Measurements from ENCODE around the gene MACF1.

MACF1 gene

DNA sequence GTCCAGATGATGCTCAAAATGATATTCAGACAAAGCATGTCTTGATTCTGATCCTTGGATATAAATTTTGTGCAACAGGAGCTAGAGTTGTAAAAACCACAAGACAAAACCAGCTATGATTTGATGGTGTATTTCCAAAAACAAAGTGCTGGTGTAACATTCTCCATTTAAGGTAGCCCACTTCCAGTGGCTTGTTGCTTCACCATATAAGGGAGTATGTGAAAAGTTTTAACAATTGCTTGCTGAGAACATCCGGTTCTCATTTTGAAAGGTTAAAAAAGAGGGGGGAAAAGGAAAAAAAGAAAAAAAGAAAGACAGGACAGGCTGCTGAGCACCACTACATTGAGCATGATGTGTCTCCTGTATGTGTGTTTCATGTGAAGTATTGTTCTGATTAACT lies 123.6 kb downstream of the MACF1 start:
- peaks cover 33 to 96% (median 65%) of the 10 kb centered on the region in 4 experiments for H3K36me3 ChIP-seq (ENCODE audit: control insufficient read depth in 4 of 4, insufficient read depth in 4 of 4, low read length in 3 of 4)
- H3K9me3 ChIP-seq (ENCODE audit: control extremely low read depth in 1 of 5, control insufficient read depth in 4 of 5, insufficient read depth in 2 of 5, low read depth in 1 of 5, low read length in 4 of 5): no peaks in the 10 kb centered on the region
- H3K27me3 ChIP-seq (replicated peaks in 2 of 5; ENCODE audit: control insufficient read depth in 4 of 5, insufficient read depth in 5 of 5, low read length in 4 of 5): no peaks in the 10 kb centered on the region
- WGBS (ENCODE audit: insufficient coverage): 100% methylated on average over 1 of the region's 1 CpG
- H3K27ac ChIP-seq (ENCODE audit: insufficient read depth in 1 of 2, low read depth in 1 of 2, low read length in 2 of 2, poor library complexity in 1 of 2, severe bottlenecking in 2 of 2): no peak overlapping the region
- CTCF ChIA-PET: interaction anchor here (0.7 to 2.1 kb wide), 2 partner anchors 9 to 18 kb away, joined by 3 to 5 read pairs; no protein-coding TSS in a partner anchor
- H3K4me1 ChIP-seq (ENCODE audit: control extremely low read depth in 1 of 4, control insufficient read depth in 4 of 4, insufficient read depth in 4 of 4, low read length in 3 of 4): no peaks in the 10 kb centered on the region
- POLR2A ChIA-PET: no interaction called here
- H3K4me3 ChIP-seq (ENCODE audit: control insufficient read depth in 1 of 7, extremely low read depth in 1 of 7, insufficient read depth in 4 of 7, low read depth in 2 of 7, low read length in 6 of 7): no peak overlapping the region
- no peak for DNase-seq

- Histone ChIP-seq H3K4me1 (ENCODE audit: control extremely low read depth in 1 of 4, control insufficient read depth in 4 of 4, insufficient read depth in 4 of 4, low read length in 3 of 4) (no peaks in the 10 kb centered on the region), H3K4me3 (ENCODE audit: control insufficient read depth in 1 of 7, extremely low read depth in 1 of 7, insufficient read depth in 4 of 7, low read depth in 2 of 7, low read length in 6 of 7) (no peak overlapping the region), H3K27me3 (replicated peaks in 2 of 5; ENCODE audit: control insufficient read depth in 4 of 5, insufficient read depth in 5 of 5, low read length in 4 of 5) (no peaks in the 10 kb centered on the region), H3K27ac (ENCODE audit: insufficient read depth in 1 of 2, low read depth in 1 of 2, low read length in 2 of 2, poor library complexity in 1 of 2, severe bottlenecking in 2 of 2) (no peak overlapping the region), H3K9me3 (ENCODE audit: control extremely low read depth in 1 of 5, control insufficient read depth in 4 of 5, insufficient read depth in 2 of 5, low read depth in 1 of 5, low read length in 4 of 5) (no peaks in the 10 kb centered on the region), H3K36me3 (ENCODE audit: control insufficient read depth in 4 of 4, insufficient read depth in 4 of 4, low read length in 3 of 4) (peaks cover 35 to 97% (median 69%) of the 10 kb centered on the region in 4 experiments)
- 91% methylated on average over 4 of the region's 4 CpGs for WGBS (ENCODE audit: insufficient coverage)
- DNase-seq: no peak
- POLR2A ChIA-PET: no interaction called here
- CTCF ChIA-PET: interaction anchor here (0.7 to 1.2 kb wide), 2 partner anchors 8 to 25 kb away, joined by 3 read pairs; no protein-coding TSS in a partner anchor
These were observed 124.2 kb downstream of the MACF1 start for GRCh38 chr1:39328586-39329121.

GRCh38 chr1:39331647-39332046 lies 127.2 kb downstream of the MACF1 start:
- Histone ChIP-seq H3K27me3 (replicated peaks in 2 of 5; ENCODE audit: control insufficient read depth in 4 of 5, insufficient read depth in 5 of 5, low read length in 4 of 5) (no peaks in the 10 kb centered on the region), H3K4me1 (ENCODE audit: control extremely low read depth in 1 of 4, control insufficient read depth in 4 of 4, insufficient read depth in 4 of 4, low read length in 3 of 4) (no peaks in the 10 kb centered on the region), H3K9me3 (ENCODE audit: control extremely low read depth in 1 of 5, control insufficient read depth in 4 of 5, insufficient read depth in 2 of 5, low read depth in 1 of 5, low read length in 4 of 5) (no peaks in the 10 kb centered on the region), H3K27ac (ENCODE audit: insufficient read depth in 1 of 2, low read depth in 1 of 2, low read length in 2 of 2, poor library complexity in 1 of 2, severe bottlenecking in 2 of 2) (peak overlapping the region in 1 of 2 experiments; percentile 13), H3K4me3 (ENCODE audit: control insufficient read depth in 1 of 7, extremely low read depth in 1 of 7, insufficient read depth in 4 of 7, low read depth in 2 of 7, low read length in 6 of 7) (no peak overlapping the region), H3K36me3 (ENCODE audit: control insufficient read depth in 4 of 4, insufficient read depth in 4 of 4, low read length in 3 of 4) (peaks cover 31 to 97% (median 71%) of the 10 kb centered on the region in 4 experiments)
- WGBS (ENCODE audit: insufficient coverage): 100% methylated on average over 5 of the region's 5 CpGs
- CTCF ChIA-PET: interaction anchor here (0.6 to 1.0 kb wide), 2 partner anchors 14 to 58 kb away, joined by 3 to 4 read pairs; no protein-coding TSS in a partner anchor
- DNase-seq: no peak
- POLR2A ChIA-PET: no interaction called here

GRCh38 chr1:39332291-39332690 lies 127.8 kb downstream of the MACF1 start:
- Histone ChIP-seq H3K36me3 (ENCODE audit: control insufficient read depth in 4 of 4, insufficient read depth in 4 of 4, low read length in 3 of 4) (peaks cover 35 to 97% (median 73%) of the 10 kb centered on the region in 4 experiments), H3K9me3 (ENCODE audit: control extremely low read depth in 1 of 5, control insufficient read depth in 4 of 5, insufficient read depth in 2 of 5, low read depth in 1 of 5, low read length in 4 of 5) (no peaks in the 10 kb centered on the region), H3K27ac (ENCODE audit: insufficient read depth in 1 of 2, low read depth in 1 of 2, low read length in 2 of 2, poor library complexity in 1 of 2, severe bottlenecking in 2 of 2) (no peak overlapping the region), H3K27me3 (replicated peaks in 2 of 5; ENCODE audit: control insufficient read depth in 4 of 5, insufficient read depth in 5 of 5, low read length in 4 of 5) (no peaks in the 10 kb centered on the region), H3K4me1 (ENCODE audit: control extremely low read depth in 1 of 4, control insufficient read depth in 4 of 4, insufficient read depth in 4 of 4, low read length in 3 of 4) (no peaks in the 10 kb centered on the region), H3K4me3 (ENCODE audit: control insufficient read depth in 1 of 7, extremely low read depth in 1 of 7, insufficient read depth in 4 of 7, low read depth in 2 of 7, low read length in 6 of 7) (no peak overlapping the region)
- ChIA-PET POLR2A (no interaction called here), CTCF (interaction anchor here (0.6 to 1.0 kb wide), 3 partner anchors 14 to 58 kb away, joined by 3 to 4 read pairs (median 3); no protein-coding TSS in a partner anchor)
- no peak for DNase-seq
- 100% methylated on average over 1 of the region's 2 CpGs for WGBS (ENCODE audit: insufficient coverage)

DNA sequence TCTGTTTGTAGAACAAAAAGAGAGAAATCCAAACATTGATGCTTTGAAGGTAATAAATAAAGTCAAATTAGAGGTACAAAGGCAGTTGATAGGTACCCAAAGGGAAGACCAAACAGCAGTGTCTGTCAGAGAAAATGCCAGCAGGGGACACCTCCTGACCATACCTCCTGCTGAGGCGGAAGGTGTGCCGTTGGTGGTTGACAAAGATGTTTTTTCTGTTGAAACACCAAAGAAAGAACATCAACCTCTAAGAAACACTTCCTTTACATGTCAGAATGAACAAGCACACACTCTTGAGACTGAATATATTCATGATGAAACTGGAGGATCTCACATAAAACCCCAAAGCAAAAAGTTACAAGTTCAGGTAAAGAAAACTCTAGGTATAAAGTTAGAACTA lies 128.3 kb downstream of the MACF1 start:
- Histone ChIP-seq H3K4me3 (ENCODE audit: control insufficient read depth in 1 of 7, extremely low read depth in 1 of 7, insufficient read depth in 4 of 7, low read depth in 2 of 7, low read length in 6 of 7) (no peak overlapping the region), H3K27ac (ENCODE audit: insufficient read depth in 1 of 2, low read depth in 1 of 2, low read length in 2 of 2, poor library complexity in 1 of 2, severe bottlenecking in 2 of 2) (no peak overlapping the region), H3K9me3 (ENCODE audit: control extremely low read depth in 1 of 5, control insufficient read depth in 4 of 5, insufficient read depth in 2 of 5, low read depth in 1 of 5, low read length in 4 of 5) (no peaks in the 10 kb centered on the region), H3K36me3 (ENCODE audit: control insufficient read depth in 4 of 4, insufficient read depth in 4 of 4, low read length in 3 of 4) (peaks cover 32 to 94% (median 71%) of the 10 kb centered on the region in 4 experiments), H3K27me3 (replicated peaks in 2 of 5; ENCODE audit: control insufficient read depth in 4 of 5, insufficient read depth in 5 of 5, low read length in 4 of 5) (no peaks in the 10 kb centered on the region), H3K4me1 (ENCODE audit: control extremely low read depth in 1 of 4, control insufficient read depth in 4 of 4, insufficient read depth in 4 of 4, low read length in 3 of 4) (no peaks in the 10 kb centered on the region)
- CTCF ChIA-PET: interaction anchor here (0.7 to 0.8 kb wide), 2 partner anchors 43 to 60 kb away, joined by 3 read pairs; no protein-coding TSS in a partner anchor
- POLR2A ChIA-PET: no interaction called here
- DNase-seq: no peak
- no CpG with 5 or more reads among the region's 2 CpGs for WGBS (ENCODE audit: insufficient coverage)

DNA sequence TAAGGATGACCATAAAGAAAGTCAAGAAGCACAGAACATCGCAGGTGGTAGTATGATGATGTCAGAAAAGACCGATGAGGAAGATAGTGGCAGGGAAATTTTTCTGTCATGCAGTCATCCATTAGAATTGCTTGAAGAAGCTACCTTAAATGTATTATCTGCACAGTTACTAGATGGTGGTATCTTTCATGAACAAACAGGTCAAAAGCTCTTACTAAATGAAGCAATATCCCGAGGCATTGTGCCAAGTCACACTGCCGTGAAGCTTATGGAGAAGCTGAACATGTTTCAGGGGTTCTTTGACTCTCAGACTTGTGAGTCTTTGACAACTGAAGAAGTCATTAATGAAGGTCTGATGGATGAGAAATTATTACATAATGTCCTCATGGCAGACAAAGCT lies 128.8 kb downstream of the MACF1 start:
- ChIA-PET CTCF (interaction anchor here (0.7 to 1.3 kb wide), 2 partner anchors 23 to 60 kb away, joined by 3 read pairs; no protein-coding TSS in a partner anchor), POLR2A (interaction anchor here (0.6 kb wide), 1 partner anchor 387 kb away, joined by 3 read pairs; no protein-coding TSS in a partner anchor)
- 96% methylated on average over 3 of the region's 4 CpGs for WGBS (ENCODE audit: insufficient coverage)
- no peaks in the 10 kb centered on the region for H3K4me1 ChIP-seq (ENCODE audit: control extremely low read depth in 1 of 4, control insufficient read depth in 4 of 4, insufficient read depth in 4 of 4, low read length in 3 of 4)
- no peaks in the 10 kb centered on the region for H3K9me3 ChIP-seq (ENCODE audit: control extremely low read depth in 1 of 5, control insufficient read depth in 4 of 5, insufficient read depth in 2 of 5, low read depth in 1 of 5, low read length in 4 of 5)
- no peak overlapping the region for H3K4me3 ChIP-seq (ENCODE audit: control insufficient read depth in 1 of 7, extremely low read depth in 1 of 7, insufficient read depth in 4 of 7, low read depth in 2 of 7, low read length in 6 of 7)
- H3K27me3 ChIP-seq (replicated peaks in 2 of 5; ENCODE audit: control insufficient read depth in 4 of 5, insufficient read depth in 5 of 5, low read length in 4 of 5): no peaks in the 10 kb centered on the region
- no peak for DNase-seq
- H3K27ac ChIP-seq (ENCODE audit: insufficient read depth in 1 of 2, low read depth in 1 of 2, low read length in 2 of 2, poor library complexity in 1 of 2, severe bottlenecking in 2 of 2): no peak overlapping the region
- H3K36me3 ChIP-seq (ENCODE audit: control insufficient read depth in 4 of 4, insufficient read depth in 4 of 4, low read length in 3 of 4): peaks cover 32 to 93% (median 72%) of the 10 kb centered on the region in 4 experiments

- Histone ChIP-seq H3K4me1 (ENCODE audit: control extremely low read depth in 1 of 4, control insufficient read depth in 4 of 4, insufficient read depth in 4 of 4, low read length in 3 of 4) (no peaks in the 10 kb centered on the region), H3K4me3 (ENCODE audit: control insufficient read depth in 1 of 7, extremely low read depth in 1 of 7, insufficient read depth in 4 of 7, low read depth in 2 of 7, low read length in 6 of 7) (no peak overlapping the region), H3K27me3 (replicated peaks in 2 of 5; ENCODE audit: control insufficient read depth in 4 of 5, insufficient read depth in 5 of 5, low read length in 4 of 5) (no peaks in the 10 kb centered on the region), H3K9me3 (ENCODE audit: control extremely low read depth in 1 of 5, control insufficient read depth in 4 of 5, insufficient read depth in 2 of 5, low read depth in 1 of 5, low read length in 4 of 5) (no peaks in the 10 kb centered on the region), H3K27ac (ENCODE audit: insufficient read depth in 1 of 2, low read depth in 1 of 2, low read length in 2 of 2, poor library complexity in 1 of 2, severe bottlenecking in 2 of 2) (no peak overlapping the region), H3K36me3 (ENCODE audit: control insufficient read depth in 4 of 4, insufficient read depth in 4 of 4, low read length in 3 of 4) (peaks cover 37 to 94% (median 75%) of the 10 kb centered on the region in 4 experiments)
- ChIA-PET POLR2A (no interaction called here), CTCF (interaction anchor here (0.6 kb wide), 1 partner anchor 330 kb away, joined by 3 read pairs; no protein-coding TSS in a partner anchor)
- 93% methylated on average over 3 of the region's 3 CpGs for WGBS (ENCODE audit: insufficient coverage)
- no peak for DNase-seq
These were observed 130.7 kb downstream of the MACF1 start for GRCh38 chr1:39335216-39335615.
